HepG2 (cell line): ENCODE measurements around the gene RERE. TPM values are rescaled to one million over a fixed set of nuclear protein-coding genes. Genes with fewer than 3 reads are reported as not detected.

Experiments
- ATAC-seq: fragments of 200-7000 bp; cut with Tn5 transposase; 3 replicates; pipeline ENCODE4 v1.9.1; 2020; ENCODE audit warnings: mild to moderate bottlenecking, moderate library complexity
- BruUV-seq: library from RNA; stranded (reverse); fragments of 400-500 nt; replicated peaks from 2 replicates; lab custom pipeline; 2021; lab: Mats Ljungman, UMichigan
- CTCF ChIA-PET: fragments of 300-600 bp; formaldehyde crosslinking; extraction: SDS; loops from one replicate; lab custom pipeline; 2021; ENCODE audit warnings: low total read pairs, inconsistent platforms, low intra/inter-chr PET ratio; lab: Yijun Ruan, JAX
- POLR2A ChIA-PET: fragments of 350-600 bp; sonication (Branson Sonifier 250); formaldehyde crosslinking; loops from one replicate; lab custom pipeline; 2020; ENCODE audit warnings: antibody characterized with exemption, inconsistent platforms; lab: Yijun Ruan, JAX
- DNase-seq: peaks from one replicate; pipeline ENCODE4 v3.0.0-alpha.2; 2015; ENCODE audit warnings: low spot score
- FAIRE-seq: peaks from 3 replicates; lab custom pipeline; 2011; peaks lifted over from hg19 to GRCh38; lab: Jason Lieb, UNC
- H2AFZ ChIP-seq: one replicate; pipeline ENCODE4 v1.6.1; 2011; ENCODE audit warnings: low read length, inconsistent platforms
- H3K27ac ChIP-seq: fragments of 300-600 bp; 3 replicates; pipeline ENCODE4 v1.8.0; 2011; ENCODE audit warnings: mixed run types, mild to moderate bottlenecking, mixed read lengths, low read length, inconsistent platforms; ENCODE audit not compliant: insufficient read depth; ENCODE audit errors: extremely low read length
- H3K27me3 ChIP-seq, 2 experiments: fragments of 200-600 bp in 1 of 2; 2 replicates in 1 of 2; 3 replicates in 1 of 2; pipeline versions ENCODE4 v1.6.0 to v1.8.0; 2011; ENCODE audit warnings: low read length in 2 of 2, mild to moderate bottlenecking in 2 of 2, moderate library complexity in 2 of 2, inconsistent platforms in 1 of 2; ENCODE audit not compliant: insufficient read depth in 2 of 2, control insufficient read depth in 1 of 2
- H3K36me3 ChIP-seq, 2 experiments: fragments of 200-600 bp in 1 of 2; replicated peaks in 1 of 2; 2 replicates in 1 of 2; 3 replicates in 1 of 2; pipeline versions ENCODE4 v1.5.1 to v1.8.0; 2011; ENCODE audit warnings: low read length in 2 of 2, inconsistent platforms in 1 of 2; ENCODE audit not compliant: insufficient read depth in 2 of 2, control insufficient read depth in 1 of 2
- H3K4me1 ChIP-seq: 2 replicates; pipeline ENCODE4 v1.5.1; 2012; ENCODE audit warnings: low read length, inconsistent platforms; ENCODE audit not compliant: insufficient read depth
- H3K4me2 ChIP-seq: 2 replicates; pipeline ENCODE4 v1.6.0; 2011; ENCODE audit warnings: low read depth, low read length, inconsistent platforms
- H3K4me3 ChIP-seq, 3 experiments: fragments of 200-600 bp in 1 of 3; sonication (generic), shearing (Covaris generic) in 1 of 3; replicated peaks in 1 of 3; 2 replicates each; pipeline ENCODE4 v1.5.1; 2011 to 2016; ENCODE audit warnings: low read length in 3 of 3, inconsistent platforms in 2 of 3, low read depth in 2 of 3, mild to moderate bottlenecking in 2 of 3, control low read depth in 1 of 3, mixed read lengths in 1 of 3; ENCODE audit not compliant: insufficient read depth in 1 of 3
- H3K79me2 ChIP-seq: one replicate; pipeline ENCODE4 v1.6.1; 2011; ENCODE audit warnings: low read length, inconsistent platforms; ENCODE audit not compliant: insufficient read depth
- H3K9ac ChIP-seq: 2 replicates; pipeline ENCODE4 v1.6.0; 2011; ENCODE audit warnings: mild to moderate bottlenecking, low read depth, low read length, inconsistent platforms; ENCODE audit not compliant: insufficient read depth
- H3K9me3 ChIP-seq: 2 replicates; pipeline ENCODE4 v1.5.1; 2012; ENCODE audit warnings: mild to moderate bottlenecking, low read length
- H4K20me1 ChIP-seq: 2 replicates; pipeline ENCODE4 v1.6.0; 2011; ENCODE audit warnings: inconsistent platforms, mild to moderate bottlenecking, low read length, moderate library complexity; ENCODE audit not compliant: insufficient read depth
- ARHGAP35 ChIP-seq: sonication (generic); formaldehyde crosslinking; IDR thresholded peaks from 2 replicates; pipeline ENCODE4 v1.9.0; 2022; ENCODE audit warnings: mild to moderate bottlenecking, inconsistent platforms, moderate library complexity, missing genetic modification reagents, borderline replicate concordance
- EHMT2 ChIP-seq: fragments of 200-600 bp; sonication (generic); IDR thresholded peaks from 2 replicates; pipeline ENCODE4 v1.7.0; 2017; ENCODE audit warnings: antibody characterized with exemption, low read depth, low read length, borderline replicate concordance
- FOXO1 ChIP-seq: sonication (generic); formaldehyde crosslinking; IDR thresholded peaks from 2 replicates; pipeline ENCODE4 v1.4.0; 2020; ENCODE audit warnings: missing genetic modification reagents
- IRF2 ChIP-seq: IDR thresholded peaks from 2 replicates; pipeline ENCODE4 v1.6.1; 2018; ENCODE audit warnings: missing genetic modification reagents, missing compliant biosample characterization
- SIX1 ChIP-seq: sonication (generic); formaldehyde crosslinking; IDR thresholded peaks from 2 replicates; pipeline ENCODE4 v1.4.0; 2020; ENCODE audit warnings: missing genetic modification reagents, borderline replicate concordance
- SOX6 ChIP-seq, 2 experiments: fragments of 450-650 bp in 1 of 2; sonication (generic) in 1 of 2; formaldehyde crosslinking in 1 of 2; IDR thresholded peaks; 2 replicates each; pipeline versions ENCODE4 v1.4.0 to v1.6.1; 2017 to 2020; ENCODE audit warnings: antibody characterized with exemption in 1 of 2, mild to moderate bottlenecking in 1 of 2, missing genetic modification reagents in 1 of 2
- TAF15 ChIP-seq: fragments of 200-400 bp; formaldehyde crosslinking; IDR thresholded peaks from one replicate; pipeline ENCODE4 v1.6.1; 2018; ENCODE audit warnings: mild to moderate bottlenecking, low read depth, low read length; ENCODE audit not compliant: poor library complexity, severe bottlenecking
- YEATS4 ChIP-seq: sonication (generic); formaldehyde crosslinking; IDR thresholded peaks from 2 replicates; pipeline ENCODE4 v1.4.0; 2020; ENCODE audit warnings: missing genetic modification reagents, borderline replicate concordance
- ZBTB1 ChIP-seq: sonication (generic); formaldehyde crosslinking; IDR thresholded peaks from 2 replicates; pipeline ENCODE4 v1.4.0; 2020; ENCODE audit warnings: missing genetic modification reagents, borderline replicate concordance
- ZKSCAN8 ChIP-seq: IDR thresholded peaks from 2 replicates; pipeline ENCODE4 v1.6.1; 2016; ENCODE audit warnings: borderline replicate concordance, missing genetic modification reagents, missing compliant biosample characterization
- ZMYM4 ChIP-seq: sonication (generic); formaldehyde crosslinking; IDR thresholded peaks from 2 replicates; pipeline ENCODE4 v1.8.1; 2023; ENCODE audit warnings: mild to moderate bottlenecking, missing genetic modification reagents
- ZNF292 ChIP-seq: sonication (generic); formaldehyde crosslinking; IDR thresholded peaks from 2 replicates; pipeline ENCODE4 v1.8.1; 2022; ENCODE audit warnings: mild to moderate bottlenecking, low read depth, missing genetic modification reagents, borderline replicate concordance
- ZNF678 ChIP-seq: sonication (generic); formaldehyde crosslinking; IDR thresholded peaks from 2 replicates; pipeline ENCODE4 v1.4.0; 2020; ENCODE audit warnings: mild to moderate bottlenecking, missing genetic modification reagents
- ZNF761 ChIP-seq: sonication (generic); formaldehyde crosslinking; conservative IDR thresholded peaks from 2 replicates; pipeline ENCODE4 v1.4.0; 2020; ENCODE audit warnings: mild to moderate bottlenecking, missing genetic modification reagents
- ZNF839 ChIP-seq: sonication (generic); formaldehyde crosslinking; IDR thresholded peaks from 2 replicates; pipeline ENCODE4 v1.4.0; 2020; ENCODE audit warnings: missing genetic modification reagents, mild to moderate bottlenecking, borderline replicate concordance
- WGBS: methylation state at CpG from one replicate; pipeline ENCODE4 v1.1.6; 2017; ENCODE audit warnings: low lambda C conversion rate; 5-methylcytosine and 5-hydroxymethylcytosine counted together
- in situ Hi-C: cut with HindIII; loops from 2 replicates; pipeline ENCODE4 v1.10.0; 2017; ENCODE audit warnings: low pct_unique_long_range_greater_than_20kb; ENCODE audit not compliant: extremely low pct_ligation_motif_present
- intact Hi-C: fragments of 100-400 bp; cut with micrococcal nuclease; formaldehyde crosslinking; loops from one replicate; pipeline ENCODE4 v1.10.0; 2022; ENCODE audit not compliant: unreplicated experiment
- polyA plus RNA-seq, 8 experiments: library from polyadenylated mRNA; depleted of rRNA in 3 of 8; stranded (reverse) in 7 of 8; unstranded in 1 of 8; fragments of >200 nt; fragmentation: Illumina TruSeq in 4 of 8; extraction: Trizol in 4 of 8; gene quantifications; 2 replicates each; pipeline versions ENCODE4 v1.2.1 to v1.2.3, GENCODE V29; 2011 to 2016; ENCODE audit warnings: low read depth in 4 of 8, missing spikeins in 1 of 8, mixed read lengths in 1 of 8; ENCODE audit not compliant: insufficient read depth in 1 of 8
- total RNA-seq, 5 experiments: library from RNA; depleted of rRNA; stranded (reverse); fragments of >200 nt; fragmentation: Illumina TruSeq; extraction: Trizol; gene quantifications; 2 replicates each; pipeline ENCODE4 v1.2.3, GENCODE V29; 2016; ENCODE audit warnings: low read depth in 1 of 5
- TF ChIP-seq, protein P1 (sequence below): sonication (generic); formaldehyde crosslinking; IDR thresholded peaks from 2 replicates; pipeline ENCODE4 v1.5.0; 2020; ENCODE audit warnings: mild to moderate bottlenecking, missing genetic modification reagents, moderate library complexity
- TF ChIP-seq, protein P2 (sequence below): sonication (generic); formaldehyde crosslinking; IDR thresholded peaks from 2 replicates; pipeline ENCODE4 v1.5.1; 2020; ENCODE audit warnings: mild to moderate bottlenecking, missing genetic modification reagents, moderate library complexity
- TF ChIP-seq, protein P3 (sequence below): sonication (generic); IDR thresholded peaks from 2 replicates; pipeline ENCODE4 v1.6.1; 2016; ENCODE audit warnings: low read depth, borderline replicate concordance

RERE gene
- total and polyA plus RNA-seq, 2 of the 13 experiments (the other 11 are each of a cell fraction or from before 2014, with no cell fraction given) = 18.3 to 21.9 TPM

DNA sequence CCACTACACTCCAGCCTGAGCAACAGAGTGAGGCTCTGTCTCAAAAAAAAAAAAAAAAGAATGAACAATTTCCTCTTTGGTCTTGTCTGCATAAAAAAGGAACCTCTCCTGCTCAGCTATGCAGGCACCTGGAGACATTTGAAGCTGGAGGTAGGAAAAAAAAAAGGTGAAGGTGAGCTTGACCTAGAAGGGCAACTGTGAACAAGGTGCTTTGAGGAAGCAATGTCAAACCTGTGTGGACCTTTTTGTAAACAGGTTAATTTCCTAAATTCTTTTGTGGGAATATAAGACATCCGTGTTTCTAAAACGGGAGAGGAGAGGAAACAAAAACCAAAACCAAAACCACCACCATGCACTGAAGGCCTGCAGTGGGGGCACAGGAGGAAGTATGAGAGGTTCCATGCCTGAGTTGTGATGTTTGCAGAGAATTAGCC, 422.0 kb downstream of the RERE start:
- H3K4me2 ChIP-seq = no peak overlapping the region
- TF ChIP-seq YEATS4 (CRISPR knock-in tag) = no peak
- TF ChIP-seq IRF2 = no peak
- TF ChIP-seq ZNF292 (CRISPR knock-in tag) = no peak
- TF ChIP-seq, protein P1, sequence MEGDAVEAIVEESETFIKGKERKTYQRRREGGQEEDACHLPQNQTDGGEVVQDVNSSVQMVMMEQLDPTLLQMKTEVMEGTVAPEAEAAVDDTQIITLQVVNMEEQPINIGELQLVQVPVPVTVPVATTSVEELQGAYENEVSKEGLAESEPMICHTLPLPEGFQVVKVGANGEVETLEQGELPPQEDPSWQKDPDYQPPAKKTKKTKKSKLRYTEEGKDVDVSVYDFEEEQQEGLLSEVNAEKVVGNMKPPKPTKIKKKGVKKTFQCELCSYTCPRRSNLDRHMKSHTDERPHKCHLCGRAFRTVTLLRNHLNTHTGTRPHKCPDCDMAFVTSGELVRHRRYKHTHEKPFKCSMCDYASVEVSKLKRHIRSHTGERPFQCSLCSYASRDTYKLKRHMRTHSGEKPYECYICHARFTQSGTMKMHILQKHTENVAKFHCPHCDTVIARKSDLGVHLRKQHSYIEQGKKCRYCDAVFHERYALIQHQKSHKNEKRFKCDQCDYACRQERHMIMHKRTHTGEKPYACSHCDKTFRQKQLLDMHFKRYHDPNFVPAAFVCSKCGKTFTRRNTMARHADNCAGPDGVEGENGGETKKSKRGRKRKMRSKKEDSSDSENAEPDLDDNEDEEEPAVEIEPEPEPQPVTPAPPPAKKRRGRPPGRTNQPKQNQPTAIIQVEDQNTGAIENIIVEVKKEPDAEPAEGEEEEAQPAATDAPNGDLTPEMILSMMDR = no peak
- TF ChIP-seq ZNF761 (CRISPR knock-in tag) = no peak
- no peak for TF ChIP-seq SIX1
- TF ChIP-seq, protein P2, sequence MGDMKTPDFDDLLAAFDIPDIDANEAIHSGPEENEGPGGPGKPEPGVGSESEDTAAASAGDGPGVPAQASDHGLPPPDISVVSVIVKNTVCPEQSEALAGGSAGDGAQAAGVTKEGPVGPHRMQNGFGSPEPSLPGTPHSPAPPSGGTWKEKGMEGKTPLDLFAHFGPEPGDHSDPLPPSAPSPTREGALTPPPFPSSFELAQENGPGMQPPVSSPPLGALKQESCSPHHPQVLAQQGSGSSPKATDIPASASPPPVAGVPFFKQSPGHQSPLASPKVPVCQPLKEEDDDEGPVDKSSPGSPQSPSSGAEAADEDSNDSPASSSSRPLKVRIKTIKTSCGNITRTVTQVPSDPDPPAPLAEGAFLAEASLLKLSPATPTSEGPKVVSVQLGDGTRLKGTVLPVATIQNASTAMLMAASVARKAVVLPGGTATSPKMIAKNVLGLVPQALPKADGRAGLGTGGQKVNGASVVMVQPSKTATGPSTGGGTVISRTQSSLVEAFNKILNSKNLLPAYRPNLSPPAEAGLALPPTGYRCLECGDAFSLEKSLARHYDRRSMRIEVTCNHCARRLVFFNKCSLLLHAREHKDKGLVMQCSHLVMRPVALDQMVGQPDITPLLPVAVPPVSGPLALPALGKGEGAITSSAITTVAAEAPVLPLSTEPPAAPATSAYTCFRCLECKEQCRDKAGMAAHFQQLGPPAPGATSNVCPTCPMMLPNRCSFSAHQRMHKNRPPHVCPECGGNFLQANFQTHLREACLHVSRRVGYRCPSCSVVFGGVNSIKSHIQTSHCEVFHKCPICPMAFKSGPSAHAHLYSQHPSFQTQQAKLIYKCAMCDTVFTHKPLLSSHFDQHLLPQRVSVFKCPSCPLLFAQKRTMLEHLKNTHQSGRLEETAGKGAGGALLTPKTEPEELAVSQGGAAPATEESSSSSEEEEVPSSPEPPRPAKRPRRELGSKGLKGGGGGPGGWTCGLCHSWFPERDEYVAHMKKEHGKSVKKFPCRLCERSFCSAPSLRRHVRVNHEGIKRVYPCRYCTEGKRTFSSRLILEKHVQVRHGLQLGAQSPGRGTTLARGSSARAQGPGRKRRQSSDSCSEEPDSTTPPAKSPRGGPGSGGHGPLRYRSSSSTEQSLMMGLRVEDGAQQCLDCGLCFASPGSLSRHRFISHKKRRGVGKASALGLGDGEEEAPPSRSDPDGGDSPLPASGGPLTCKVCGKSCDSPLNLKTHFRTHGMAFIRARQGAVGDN (CRISPR knock-in tag) = no peak
- TF ChIP-seq ZMYM4 = no peak
- TF ChIP-seq EHMT2 = no peak
- no peak for TF ChIP-seq ZBTB1 (CRISPR knock-in tag)
- no peak for TF ChIP-seq ARHGAP35 (CRISPR knock-in tag)
- no peak for TF ChIP-seq ZNF678 (CRISPR knock-in tag)
- no peak for TF ChIP-seq ZKSCAN8
- no peak for TF ChIP-seq FOXO1 (CRISPR knock-in tag)
- TF ChIP-seq TAF15 = no peak
- TF ChIP-seq ZNF839 (CRISPR knock-in tag) = no peak
- TF ChIP-seq SOX6 (IDR thresholded peaks at IDR 0.05) = no peak
- no peak for TF ChIP-seq SOX6 (CRISPR knock-in tag; IDR thresholded peaks at IDR 0.05)
- TF ChIP-seq, protein P3, sequence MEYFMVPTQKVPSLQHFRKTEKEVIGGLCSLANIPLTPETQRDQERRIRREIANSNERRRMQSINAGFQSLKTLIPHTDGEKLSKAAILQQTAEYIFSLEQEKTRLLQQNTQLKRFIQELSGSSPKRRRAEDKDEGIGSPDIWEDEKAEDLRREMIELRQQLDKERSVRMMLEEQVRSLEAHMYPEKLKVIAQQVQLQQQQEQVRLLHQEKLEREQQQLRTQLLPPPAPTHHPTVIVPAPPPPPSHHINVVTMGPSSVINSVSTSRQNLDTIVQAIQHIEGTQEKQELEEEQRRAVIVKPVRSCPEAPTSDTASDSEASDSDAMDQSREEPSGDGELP = no peak
- H2AFZ ChIP-seq = no peak overlapping the region
- in situ Hi-C loops = no loop called here
- intact Hi-C loops = no loop called here
- no peak overlapping the region for H3K27ac ChIP-seq
- peaks cover 46% of the 10 kb centered on the region for H3K79me2 ChIP-seq
- 94% methylated on average over 2 of the region's 2 CpGs for WGBS
- no peaks in the 10 kb centered on the region for H3K27me3 ChIP-seq
- ChIA-PET CTCF (no interaction called here), POLR2A (no interaction called here)
- no peak for FAIRE-seq
- H3K4me3 ChIP-seq = no peak overlapping the region
- peaks cover 34% of the 10 kb centered on the region for H4K20me1 ChIP-seq
- no TSS peak for BruUV-seq
- H3K36me3 ChIP-seq = peaks cover 7 to 48% of the 10 kb centered on the region in 2 experiments
- no peak for DNase-seq
- H3K9ac ChIP-seq = no peak overlapping the region
- H3K9me3 ChIP-seq = no peaks in the 10 kb centered on the region
- H3K4me1 ChIP-seq = peaks cover 23% of the 10 kb centered on the region
- ATAC-seq = no peak
